ENCODE measurements around the gene SLC25A33. TPM values are rescaled to one million over a fixed set of nuclear protein-coding genes. Genes with fewer than 3 reads are reported as not detected.

Gene SLC25A33
- total RNA-seq, 1 donor from 2014 or later, result 4.6 TPM

DNA sequence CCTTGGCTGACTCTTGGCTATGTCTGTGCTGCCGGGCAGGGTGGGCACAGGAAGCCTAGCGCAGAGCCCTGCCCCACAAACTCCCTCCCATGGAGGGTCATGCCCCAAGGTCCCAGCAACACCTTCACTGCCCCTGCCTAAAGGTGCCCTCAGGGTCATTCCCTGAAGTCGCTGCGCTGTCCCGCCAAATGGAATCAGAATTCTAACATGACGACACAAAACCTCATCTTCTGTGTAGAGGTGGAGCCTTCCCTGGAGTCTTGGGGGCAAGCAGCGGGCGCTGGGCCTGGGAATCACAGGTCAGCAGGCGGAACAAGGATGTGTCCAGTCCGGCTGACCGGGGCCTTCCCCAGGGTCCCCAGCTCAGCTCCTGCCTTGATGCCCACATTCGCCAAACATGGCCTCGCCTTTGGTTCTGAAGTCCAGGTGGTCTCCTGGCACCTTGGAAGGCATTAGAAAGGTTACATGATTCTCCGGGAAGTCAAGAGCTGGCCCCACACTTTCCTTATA is 66.7 kb downstream of the SLC25A33 start:
- peaks cover 5% of the 10 kb centered on the region for H3K27me3 Mint-ChIP-seq (ENCODE audit: unreplicated experiment)
- H3K4me1 Mint-ChIP-seq (ENCODE audit: low read depth, unreplicated experiment), result no peaks in the 10 kb centered on the region
- TF ChIP-seq, protein P1, sequence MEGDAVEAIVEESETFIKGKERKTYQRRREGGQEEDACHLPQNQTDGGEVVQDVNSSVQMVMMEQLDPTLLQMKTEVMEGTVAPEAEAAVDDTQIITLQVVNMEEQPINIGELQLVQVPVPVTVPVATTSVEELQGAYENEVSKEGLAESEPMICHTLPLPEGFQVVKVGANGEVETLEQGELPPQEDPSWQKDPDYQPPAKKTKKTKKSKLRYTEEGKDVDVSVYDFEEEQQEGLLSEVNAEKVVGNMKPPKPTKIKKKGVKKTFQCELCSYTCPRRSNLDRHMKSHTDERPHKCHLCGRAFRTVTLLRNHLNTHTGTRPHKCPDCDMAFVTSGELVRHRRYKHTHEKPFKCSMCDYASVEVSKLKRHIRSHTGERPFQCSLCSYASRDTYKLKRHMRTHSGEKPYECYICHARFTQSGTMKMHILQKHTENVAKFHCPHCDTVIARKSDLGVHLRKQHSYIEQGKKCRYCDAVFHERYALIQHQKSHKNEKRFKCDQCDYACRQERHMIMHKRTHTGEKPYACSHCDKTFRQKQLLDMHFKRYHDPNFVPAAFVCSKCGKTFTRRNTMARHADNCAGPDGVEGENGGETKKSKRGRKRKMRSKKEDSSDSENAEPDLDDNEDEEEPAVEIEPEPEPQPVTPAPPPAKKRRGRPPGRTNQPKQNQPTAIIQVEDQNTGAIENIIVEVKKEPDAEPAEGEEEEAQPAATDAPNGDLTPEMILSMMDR (IDR thresholded peaks at IDR 0.05; ENCODE audit: partially characterized antibody, unreplicated experiment), result no peak
- DNase-seq, result no peak
- no peaks in the 10 kb centered on the region for H3K36me3 Mint-ChIP-seq (ENCODE audit: unreplicated experiment)
- no peaks in the 10 kb centered on the region for H3K9me3 Mint-ChIP-seq (ENCODE audit: unreplicated experiment)
- H3K4me3 Mint-ChIP-seq (ENCODE audit: unreplicated experiment), result no peak overlapping the region
- H3K27ac Mint-ChIP-seq (ENCODE audit: unreplicated experiment), result no peak overlapping the region

DNA sequence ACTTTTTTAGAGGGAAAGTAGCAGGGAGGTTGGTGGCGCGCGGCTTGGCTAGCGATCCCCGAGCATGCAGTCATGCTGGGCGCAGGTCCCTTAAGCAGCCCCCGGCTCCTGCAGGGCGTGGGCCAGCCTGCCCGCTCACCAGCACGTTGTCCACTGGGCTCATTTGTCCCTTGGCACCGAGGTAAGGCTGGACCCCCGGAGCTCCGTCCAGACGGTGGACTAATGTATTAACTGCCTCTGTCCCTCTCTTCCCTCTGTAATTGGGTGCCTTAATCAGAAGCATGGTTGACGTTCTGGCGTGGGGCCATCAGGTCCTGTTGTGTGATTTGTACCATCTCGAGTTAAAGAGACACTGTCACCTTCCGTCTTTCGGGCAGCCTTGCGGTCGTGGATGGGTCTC is 67.2 kb downstream of the SLC25A33 start:
- Mint-ChIP-seq H3K36me3 (ENCODE audit: unreplicated experiment) (no peaks in the 10 kb centered on the region), H3K27me3 (ENCODE audit: unreplicated experiment) (peaks cover 5% of the 10 kb centered on the region), H3K4me3 (ENCODE audit: unreplicated experiment) (no peak overlapping the region), H3K4me1 (ENCODE audit: low read depth, unreplicated experiment) (no peaks in the 10 kb centered on the region), H3K9me3 (ENCODE audit: unreplicated experiment) (no peaks in the 10 kb centered on the region), H3K27ac (ENCODE audit: unreplicated experiment) (no peak overlapping the region)
- DNase-seq, result no peak
- TF ChIP-seq, protein P1 (IDR thresholded peaks at IDR 0.05; ENCODE audit: partially characterized antibody, unreplicated experiment), result no peak

DNA sequence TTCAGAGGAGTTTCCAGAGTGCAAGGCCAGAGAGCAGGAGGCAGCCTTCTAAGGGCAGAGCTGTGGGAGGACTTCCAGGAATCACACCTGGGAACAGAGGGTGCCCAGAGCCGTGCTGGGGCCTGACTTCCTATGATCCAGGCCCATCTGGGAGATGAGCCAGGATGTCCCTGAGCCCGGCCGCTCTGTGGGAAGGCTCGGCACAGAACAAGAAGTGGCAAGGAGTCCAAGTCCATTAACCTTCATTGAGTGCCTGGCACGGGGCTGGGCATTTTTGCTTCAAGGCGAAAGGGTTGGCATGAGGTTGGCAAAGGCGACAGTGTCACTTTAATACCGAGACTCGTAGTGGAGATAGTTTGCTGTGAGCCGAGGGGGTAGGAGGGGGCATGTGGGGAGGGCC is 67.7 kb downstream of the SLC25A33 start:
- H3K4me1 Mint-ChIP-seq (ENCODE audit: low read depth, unreplicated experiment), result no peaks in the 10 kb centered on the region
- H3K27ac Mint-ChIP-seq (ENCODE audit: unreplicated experiment), result no peak overlapping the region
- TF ChIP-seq, protein P1 (IDR thresholded peaks at IDR 0.05; ENCODE audit: partially characterized antibody, unreplicated experiment), result no peak
- no peaks in the 10 kb centered on the region for H3K9me3 Mint-ChIP-seq (ENCODE audit: unreplicated experiment)
- DNase-seq, result no peak
- H3K27me3 Mint-ChIP-seq (ENCODE audit: unreplicated experiment), result peaks cover 5% of the 10 kb centered on the region
- H3K4me3 Mint-ChIP-seq (ENCODE audit: unreplicated experiment), result no peak overlapping the region
- H3K36me3 Mint-ChIP-seq (ENCODE audit: unreplicated experiment), result no peaks in the 10 kb centered on the region

DNA sequence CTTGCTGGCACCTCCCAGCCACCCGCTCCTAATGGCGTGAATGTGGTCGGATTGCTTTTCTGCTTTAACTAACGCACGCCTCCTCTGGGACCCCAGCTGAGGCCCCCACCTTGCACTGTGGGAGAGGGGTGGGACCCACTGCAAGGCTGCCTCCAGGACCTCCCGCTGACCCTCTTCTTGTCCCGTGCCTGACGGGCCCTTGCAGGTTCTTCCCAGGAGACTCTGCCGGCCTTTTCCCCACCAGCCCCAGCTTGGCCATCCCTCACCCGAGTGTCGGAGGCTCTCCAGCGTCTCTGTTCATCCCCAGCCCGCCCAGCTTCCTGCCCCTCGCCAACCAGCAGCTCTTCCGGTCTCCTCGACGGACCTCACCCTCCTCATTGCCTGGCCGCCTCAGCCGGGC is 68.1 kb downstream of the SLC25A33 start:
- Mint-ChIP-seq H3K27me3 (ENCODE audit: unreplicated experiment) (peaks cover 5% of the 10 kb centered on the region), H3K4me1 (ENCODE audit: low read depth, unreplicated experiment) (no peaks in the 10 kb centered on the region), H3K36me3 (ENCODE audit: unreplicated experiment) (no peaks in the 10 kb centered on the region), H3K27ac (ENCODE audit: unreplicated experiment) (no peak overlapping the region), H3K9me3 (ENCODE audit: unreplicated experiment) (no peaks in the 10 kb centered on the region), H3K4me3 (ENCODE audit: unreplicated experiment) (no peak overlapping the region)
- DNase-seq, result no peak
- TF ChIP-seq, protein P1 (IDR thresholded peaks at IDR 0.05; ENCODE audit: partially characterized antibody, unreplicated experiment), result no peak

DNA sequence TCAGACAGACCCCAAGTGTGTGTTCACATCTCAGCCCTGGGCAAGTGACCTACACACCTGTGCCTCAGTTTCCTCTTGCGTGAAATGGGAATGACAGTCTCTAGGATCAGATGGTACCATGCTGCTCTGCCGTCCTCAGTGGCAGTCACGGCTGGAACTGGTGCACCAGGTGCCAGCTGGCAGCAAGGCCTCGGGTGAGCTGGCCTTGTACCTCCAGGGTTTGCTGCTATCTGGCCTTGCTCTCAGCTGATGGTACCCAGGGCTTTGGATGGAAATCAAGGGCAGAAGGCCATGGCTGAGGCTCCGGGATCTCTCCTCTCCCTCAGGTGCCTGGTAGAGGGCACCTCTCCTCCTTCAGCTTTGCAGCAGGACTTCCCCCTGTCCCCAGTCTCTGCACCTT is 70.7 kb downstream of the SLC25A33 start:
- H3K27ac Mint-ChIP-seq (ENCODE audit: unreplicated experiment), result no peak overlapping the region
- no peaks in the 10 kb centered on the region for H3K9me3 Mint-ChIP-seq (ENCODE audit: unreplicated experiment)
- no peaks in the 10 kb centered on the region for H3K36me3 Mint-ChIP-seq (ENCODE audit: unreplicated experiment)
- DNase-seq, result no peak
- H3K4me1 Mint-ChIP-seq (ENCODE audit: low read depth, unreplicated experiment), result no peaks in the 10 kb centered on the region
- H3K27me3 Mint-ChIP-seq (ENCODE audit: unreplicated experiment), result peaks cover 3% of the 10 kb centered on the region
- H3K4me3 Mint-ChIP-seq (ENCODE audit: unreplicated experiment), result no peak overlapping the region
- TF ChIP-seq, protein P1 (IDR thresholded peaks at IDR 0.05; ENCODE audit: partially characterized antibody, unreplicated experiment), result no peak
